Mucosa of gallbladder (tissue), 1 donor: Measurements from ENCODE around the gene NINJ1. TPM values are rescaled to one million over a fixed set of nuclear protein-coding genes. Genes with fewer than 3 reads are reported as not detected.

Source experiments
- DNase-seq: peaks from one replicate; pipeline ENCODE4 v3.0.0-alpha.2; 2020; ENCODE audit warnings: low spot score
- total RNA-seq: library from RNA; stranded (reverse); gene quantifications from one replicate; pipeline ENCODE4 v1.2.1, GENCODE V29; 2021
- donor health status: DM: no; HTN: no; CAD: no.

NINJ1 gene, protein sequence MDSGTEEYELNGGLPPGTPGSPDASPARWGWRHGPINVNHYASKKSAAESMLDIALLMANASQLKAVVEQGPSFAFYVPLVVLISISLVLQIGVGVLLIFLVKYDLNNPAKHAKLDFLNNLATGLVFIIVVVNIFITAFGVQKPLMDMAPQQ
- total RNA-seq, result 75.6 TPM

DNA sequence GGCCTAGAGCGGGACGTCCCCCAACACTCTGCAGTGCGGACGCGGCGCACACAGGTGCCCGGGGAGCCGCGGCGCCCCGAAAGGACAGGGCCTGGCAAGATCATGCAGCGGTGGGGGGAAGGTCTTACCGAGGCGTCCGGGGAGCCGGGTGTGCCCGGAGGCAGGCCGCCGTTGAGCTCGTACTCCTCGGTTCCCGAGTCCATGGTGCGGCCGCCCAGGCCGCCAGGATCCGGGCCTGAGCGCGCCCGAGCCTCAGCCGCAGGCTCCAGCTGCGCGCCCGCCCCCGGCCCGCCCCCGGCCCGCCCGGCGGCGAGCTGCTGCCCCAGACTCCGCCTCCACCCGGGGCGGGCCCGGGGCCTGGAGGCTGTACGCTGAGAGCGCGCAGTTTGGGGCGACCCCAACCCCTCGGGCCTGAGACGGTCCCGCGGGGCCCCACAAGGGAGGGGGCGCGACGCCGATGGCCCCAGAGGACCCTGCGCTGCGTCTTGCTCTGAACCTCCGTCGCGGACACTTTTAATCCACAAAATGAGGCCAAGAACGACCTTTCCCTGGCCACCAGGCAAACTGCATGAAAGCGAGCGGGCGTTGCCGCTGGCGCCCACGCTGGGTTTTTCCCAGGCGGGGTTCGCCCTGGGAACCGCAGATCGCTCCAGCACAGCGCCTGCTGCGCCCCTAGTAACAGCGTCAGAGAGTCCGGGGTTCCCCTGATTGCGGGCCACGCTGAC lies at the start of gene NINJ1:
Gene NINJ1 (minus strand): TSS at position 237 of the 725 bp plus-strand sequence. CDS start 34 bp downstream, at position 203.
- DNase-seq, result peak; percentile 64

DNA sequence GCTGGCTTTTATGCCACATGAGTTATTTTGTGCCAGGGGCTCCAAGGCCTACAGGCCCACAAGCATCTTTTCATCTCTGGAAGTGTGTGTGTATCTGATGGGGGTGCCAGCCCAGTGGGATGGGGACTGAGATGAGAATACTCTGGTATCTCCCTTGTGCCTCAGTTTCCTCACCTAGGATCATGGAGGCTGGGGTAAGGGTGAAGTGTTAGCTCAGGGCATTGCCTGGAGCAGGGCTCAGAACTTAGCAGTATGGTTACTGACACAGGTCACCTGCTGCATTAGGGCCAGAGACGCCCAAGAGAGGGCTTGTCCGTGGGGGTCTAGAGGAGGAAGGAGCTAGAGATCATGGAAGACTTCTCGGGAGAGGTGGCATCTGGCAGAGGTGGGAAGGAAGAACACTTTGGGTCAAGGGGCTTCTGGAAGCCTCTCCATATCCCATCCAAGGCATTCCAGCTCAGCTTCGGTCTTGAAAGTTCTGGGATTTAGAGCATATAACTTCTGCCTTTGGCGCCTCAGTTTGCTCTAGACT lies 49.1 kb upstream of the NINJ1 start:
- no peak for DNase-seq

DNA sequence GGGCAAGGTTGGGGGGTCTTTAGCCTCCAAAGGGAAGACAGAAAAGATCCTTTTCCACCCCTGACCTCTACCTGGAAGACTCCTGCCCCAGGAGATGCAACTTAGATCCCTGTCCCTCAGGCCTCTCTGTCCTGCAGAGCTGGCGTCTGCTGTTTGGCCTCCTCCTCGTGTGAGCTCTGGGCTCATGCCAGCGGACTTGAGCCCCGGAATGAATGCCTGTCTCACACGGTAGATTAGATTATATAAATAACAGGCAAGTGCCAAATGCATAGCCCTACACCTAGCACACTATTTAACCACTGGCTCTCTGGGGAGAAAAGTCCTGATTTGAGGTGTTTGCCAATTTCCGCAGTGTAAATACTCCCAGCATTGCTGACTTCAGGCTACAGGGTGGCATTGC lies 48.5 kb upstream of the NINJ1 start:
- DNase-seq, result peak; percentile 38

DNA sequence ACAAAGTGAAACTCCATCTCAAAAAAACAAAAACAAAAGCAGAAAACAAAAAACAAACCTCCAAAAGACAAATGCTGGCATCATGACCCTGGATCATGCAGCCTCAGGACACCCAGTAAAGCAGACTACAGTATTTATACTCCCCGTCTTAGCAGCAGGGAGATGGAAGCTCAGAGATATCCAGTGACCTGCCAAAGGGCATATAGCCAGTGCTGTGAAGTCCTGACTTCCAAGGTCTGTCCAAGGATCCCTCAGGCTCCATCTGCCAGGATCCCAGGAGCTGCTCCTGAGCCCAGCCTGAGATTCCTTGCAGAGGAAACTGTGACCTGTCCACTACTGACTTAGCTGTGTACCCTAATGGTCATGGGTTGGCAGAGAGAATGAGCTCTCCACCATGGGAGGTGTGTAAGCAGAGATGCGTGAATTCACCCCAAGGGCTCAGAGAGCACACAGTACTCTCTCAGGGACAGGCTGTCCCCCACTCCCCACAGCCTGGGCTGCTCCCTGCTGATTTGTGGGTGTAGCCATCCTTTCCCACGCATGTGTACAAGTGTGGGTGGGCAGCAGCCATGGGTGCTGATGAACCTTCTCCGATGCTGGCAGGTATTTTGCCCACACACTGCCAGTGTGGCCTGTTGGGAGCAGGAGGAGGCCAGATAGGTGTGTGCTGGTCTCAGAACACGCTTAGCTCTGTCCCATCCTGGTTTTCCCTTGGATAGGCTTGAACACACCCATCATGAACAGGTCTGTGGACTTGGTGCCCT lies 47.8 kb upstream of the NINJ1 start:
- DNase-seq, result no peak

DNA sequence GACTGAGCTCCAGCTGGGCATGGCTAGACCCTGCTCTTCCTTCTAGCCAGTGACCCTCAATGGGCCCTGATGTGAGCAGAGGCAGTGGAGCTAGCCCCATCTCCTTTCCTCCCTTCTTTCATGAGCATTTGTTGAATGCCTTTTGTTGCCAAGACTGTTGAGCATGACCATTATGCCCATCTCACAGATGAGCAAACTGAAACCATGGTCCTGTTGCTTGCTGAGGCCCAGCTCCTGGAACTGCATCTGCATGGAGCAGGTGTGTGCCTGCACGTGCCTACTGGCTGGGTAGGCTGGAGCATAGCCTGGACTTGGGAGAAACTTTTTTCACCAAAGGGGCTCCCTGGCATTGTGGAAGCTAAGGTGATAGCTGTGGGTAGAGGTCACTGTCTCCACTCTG lies 46.9 kb upstream of the NINJ1 start:
- DNase-seq, result no peak

DNA sequence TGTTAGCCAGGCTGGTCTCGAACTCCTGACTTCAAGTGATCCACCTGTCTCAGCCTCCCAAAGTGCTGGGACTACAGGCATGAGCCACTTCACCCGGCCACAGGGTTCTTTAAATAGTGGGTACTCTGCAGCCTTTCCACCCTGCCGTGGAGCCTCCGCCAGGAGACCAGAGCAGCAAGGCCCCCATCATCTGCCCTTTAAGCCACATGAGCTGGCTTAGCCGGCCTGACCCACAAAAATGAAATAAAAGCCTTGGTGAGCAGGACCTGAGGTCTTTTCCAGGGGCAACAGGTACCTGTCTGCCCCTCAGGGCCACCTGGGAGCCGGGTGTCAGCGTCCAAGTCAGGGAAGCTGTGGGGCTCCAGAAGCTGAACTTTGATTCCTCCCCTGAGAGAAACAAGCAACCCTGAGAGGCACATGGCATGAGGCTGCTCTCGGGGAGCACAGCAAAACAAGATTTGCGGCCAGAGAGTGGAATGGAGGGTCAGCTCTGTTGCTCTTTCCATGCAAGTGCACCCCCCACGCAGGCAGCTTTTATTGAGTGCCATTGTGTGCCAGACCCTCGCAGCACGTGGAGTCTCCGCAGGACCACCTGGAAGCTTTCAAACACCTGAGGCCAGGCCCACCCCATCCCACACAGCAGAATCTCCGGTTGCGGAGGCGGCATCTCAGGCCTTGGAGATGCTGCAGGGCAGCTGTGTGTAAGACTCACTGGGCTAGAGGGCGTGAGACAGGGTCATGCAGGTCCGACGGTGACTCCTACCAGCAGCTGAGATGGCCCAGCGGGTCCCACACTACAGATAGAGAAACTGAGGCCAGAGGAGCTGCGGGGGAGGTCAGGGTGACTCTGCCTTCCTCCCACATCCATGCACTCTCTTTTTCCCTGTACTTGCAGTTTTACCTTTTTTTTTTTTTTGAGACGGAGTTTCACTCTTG lies 45.1 kb upstream of the NINJ1 start:
- no peak for DNase-seq

DNA sequence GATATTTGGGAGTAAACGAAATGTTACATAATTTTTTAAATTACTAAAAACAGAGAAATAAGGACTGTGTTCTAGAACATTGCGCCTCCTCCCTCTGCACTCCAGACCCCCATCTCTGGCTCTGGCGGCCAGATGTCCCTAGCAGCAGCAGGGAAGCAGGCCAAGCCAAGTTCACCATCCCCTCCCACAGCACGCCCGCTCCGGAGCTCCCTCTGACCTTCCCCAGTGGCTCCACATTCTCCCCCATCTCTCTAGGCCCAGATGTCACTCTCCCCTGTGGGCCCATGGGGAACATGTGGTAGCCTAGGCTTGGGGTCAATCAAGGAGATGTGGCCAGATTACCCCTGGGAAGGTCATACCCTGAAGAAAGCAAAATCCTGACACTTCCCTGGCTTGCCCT lies 43.6 kb upstream of the NINJ1 start:
- DNase-seq, result no peak

DNA sequence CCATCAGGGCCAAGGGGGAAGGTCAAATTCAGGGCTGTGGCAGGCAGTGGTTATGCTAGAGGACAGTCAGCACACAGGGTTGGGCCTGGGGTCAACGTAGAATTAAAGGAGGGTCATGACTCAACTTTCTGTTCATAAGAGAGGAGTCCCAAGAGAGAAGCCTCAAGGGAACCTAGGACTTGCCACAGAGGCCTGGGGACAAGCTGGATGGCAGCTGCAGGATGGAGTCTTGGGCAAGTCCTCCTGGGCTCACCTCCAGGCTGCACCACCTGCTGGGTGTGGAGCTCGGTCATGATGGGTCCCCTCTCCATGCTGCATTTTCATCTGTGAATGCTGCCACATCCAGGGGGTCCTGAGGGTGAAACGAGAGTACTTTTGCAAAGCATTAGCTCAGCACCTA lies 40.9 kb upstream of the NINJ1 start:
- no peak for DNase-seq

DNA sequence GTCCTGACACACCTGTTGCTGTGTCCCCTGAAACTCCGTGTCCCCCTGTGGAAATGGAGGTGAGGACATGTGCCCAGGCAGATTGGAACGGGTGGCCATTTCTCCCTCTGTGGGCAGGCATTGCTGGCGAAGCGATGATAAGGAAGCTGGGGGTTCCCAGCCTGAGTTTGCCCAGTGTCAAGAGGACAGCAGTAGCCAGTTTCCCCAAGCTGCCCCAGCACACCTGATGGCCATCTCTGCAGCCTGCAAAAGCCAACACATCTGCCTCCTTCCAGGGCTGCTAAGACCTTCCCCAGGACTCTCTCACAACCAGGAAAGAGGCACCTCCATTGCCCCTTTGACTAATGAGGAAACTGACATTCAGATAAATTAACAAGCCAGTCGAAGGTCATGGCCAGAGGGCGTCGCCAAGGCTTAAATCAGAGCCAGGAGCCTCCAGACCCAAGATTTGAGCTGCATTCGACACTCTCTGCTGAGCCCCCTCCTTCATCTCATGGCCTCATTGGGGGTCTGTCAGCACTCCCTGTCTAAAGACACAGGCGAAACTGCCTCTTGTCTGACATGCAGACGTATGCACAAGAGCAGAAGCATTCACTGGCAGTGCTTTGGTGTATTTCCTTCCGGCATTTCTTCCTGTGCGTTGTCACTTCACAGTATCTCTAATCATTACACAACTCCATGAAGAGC lies 39.5 kb upstream of the NINJ1 start:
- DNase-seq, result no peak

DNA sequence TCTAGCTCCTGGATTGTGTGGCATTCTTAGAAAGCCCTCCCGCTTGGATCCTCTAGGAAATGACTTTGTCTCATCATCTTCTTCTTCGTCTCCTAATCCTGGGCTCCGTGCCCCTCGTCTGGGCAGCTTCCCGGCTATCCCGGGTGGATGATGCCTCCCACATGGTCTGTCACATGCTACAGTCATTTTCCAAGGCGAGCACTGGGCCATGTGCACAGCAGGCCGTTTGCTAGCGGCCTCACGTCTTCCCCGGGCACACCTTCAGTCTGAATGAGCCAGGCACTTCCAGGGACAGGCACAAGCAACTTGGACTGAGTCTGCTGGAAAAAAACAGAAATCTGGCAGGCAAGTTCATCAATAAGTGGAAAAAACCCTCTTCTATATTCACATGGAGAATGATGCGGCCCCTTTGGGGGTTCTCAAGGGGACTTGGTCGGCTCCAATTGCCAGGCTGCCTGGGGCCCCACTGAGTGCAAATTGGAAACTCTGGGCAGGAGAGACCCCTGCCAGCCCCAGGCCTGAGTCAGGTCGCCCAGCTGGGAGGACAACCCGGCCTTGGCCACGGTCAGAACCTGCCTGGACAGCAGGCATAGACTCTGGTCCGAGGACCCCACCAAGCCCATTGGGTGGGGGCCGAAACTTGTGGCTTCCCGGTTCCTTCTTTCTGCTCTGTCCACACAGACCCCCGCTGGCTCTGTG lies 38.8 kb upstream of the NINJ1 start:
- DNase-seq, result no peak

DNA sequence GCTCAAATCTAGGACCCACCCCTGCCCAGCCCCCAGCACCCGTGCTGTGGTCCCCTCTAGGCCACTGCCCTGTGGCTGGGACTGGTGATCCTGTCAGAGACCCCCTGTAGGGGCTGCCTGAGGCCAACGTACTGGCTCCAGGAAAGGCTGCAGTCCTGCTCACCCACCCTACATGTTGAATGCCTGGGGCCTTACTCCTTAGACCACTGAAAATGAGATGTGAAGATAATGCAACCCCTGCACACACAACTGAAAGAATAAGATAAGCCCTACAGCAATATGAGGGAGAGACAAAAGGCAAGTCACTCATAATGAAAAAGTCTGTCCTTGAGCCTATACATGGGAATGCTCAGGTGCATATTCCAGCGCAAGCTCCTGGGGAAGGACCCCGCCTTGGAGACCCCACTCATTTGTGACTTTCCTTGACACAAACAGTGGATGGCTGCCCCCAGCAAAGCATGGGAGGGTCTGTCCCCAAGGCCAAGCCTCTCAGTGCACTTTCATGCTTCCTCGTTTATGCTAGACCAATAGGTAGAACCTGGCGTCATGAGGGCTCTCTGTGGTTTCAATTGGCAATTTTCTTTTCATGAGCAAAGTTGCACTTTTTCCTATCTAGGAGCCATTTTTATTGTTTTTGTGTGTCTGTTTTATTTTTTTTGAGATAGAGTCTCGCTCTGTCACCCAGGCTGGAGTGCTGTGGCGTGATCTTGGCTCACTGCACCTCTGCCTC lies 37.4 kb upstream of the NINJ1 start:
- no peak for DNase-seq

DNA sequence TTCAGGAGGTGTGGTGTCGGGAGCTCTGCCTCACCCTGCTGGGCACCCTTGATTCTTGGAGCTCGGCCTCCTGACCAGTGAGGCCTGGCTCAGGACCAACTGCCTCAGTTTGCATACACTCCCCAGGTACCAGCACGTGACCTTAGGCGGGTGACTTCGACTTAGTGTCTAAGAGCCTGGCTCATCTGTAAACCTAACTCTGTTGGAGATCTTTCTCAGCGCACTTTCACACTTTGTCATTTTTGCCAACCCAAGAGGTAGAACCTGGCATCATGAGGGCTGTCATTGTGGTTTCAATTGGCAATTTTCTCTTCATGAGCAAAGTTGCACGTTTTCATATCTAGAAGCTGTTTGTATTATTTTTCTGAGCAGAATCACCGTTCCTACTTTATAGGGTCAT lies 36.5 kb upstream of the NINJ1 start:
- no peak for DNase-seq

DNA sequence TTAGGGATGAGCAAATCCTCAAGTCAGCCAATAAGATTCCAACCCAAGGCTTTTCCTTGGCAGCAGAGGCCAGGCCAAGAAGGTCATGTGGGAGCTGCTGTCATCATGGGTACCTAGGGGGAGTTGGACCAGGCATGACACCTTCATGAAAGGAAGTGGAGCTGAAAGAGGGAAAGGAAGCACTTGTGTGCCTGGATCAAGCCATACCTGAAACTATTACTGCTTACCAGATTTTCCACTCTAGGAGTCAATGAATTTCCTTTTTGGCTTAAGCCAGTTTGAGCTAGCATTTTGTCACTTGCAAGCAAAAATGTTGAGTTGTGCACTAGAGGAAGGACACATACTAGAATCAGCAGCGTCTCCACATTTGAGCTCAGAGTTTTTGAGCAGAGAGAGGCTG lies 35.4 kb upstream of the NINJ1 start:
- DNase-seq, result no peak

DNA sequence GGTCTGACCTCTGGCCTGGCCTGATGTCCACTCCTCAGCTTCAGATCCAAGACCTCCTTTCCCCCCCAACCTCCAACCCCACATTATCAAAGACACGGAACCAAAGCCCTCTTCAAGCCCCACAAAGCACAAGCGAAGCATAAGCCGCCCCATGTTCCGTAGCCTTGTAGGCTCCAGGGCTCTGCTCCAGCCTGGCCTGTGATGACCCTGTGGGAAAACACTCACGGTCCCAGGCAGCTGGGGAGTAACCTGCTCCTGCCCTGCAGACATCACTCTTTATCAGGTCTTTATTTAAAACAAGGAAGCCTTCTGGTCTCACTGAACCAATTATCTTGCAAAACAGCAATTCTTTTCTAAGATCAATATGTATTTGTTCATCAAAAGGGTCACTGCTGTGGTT lies 34.5 kb upstream of the NINJ1 start:
- DNase-seq, result no peak

DNA sequence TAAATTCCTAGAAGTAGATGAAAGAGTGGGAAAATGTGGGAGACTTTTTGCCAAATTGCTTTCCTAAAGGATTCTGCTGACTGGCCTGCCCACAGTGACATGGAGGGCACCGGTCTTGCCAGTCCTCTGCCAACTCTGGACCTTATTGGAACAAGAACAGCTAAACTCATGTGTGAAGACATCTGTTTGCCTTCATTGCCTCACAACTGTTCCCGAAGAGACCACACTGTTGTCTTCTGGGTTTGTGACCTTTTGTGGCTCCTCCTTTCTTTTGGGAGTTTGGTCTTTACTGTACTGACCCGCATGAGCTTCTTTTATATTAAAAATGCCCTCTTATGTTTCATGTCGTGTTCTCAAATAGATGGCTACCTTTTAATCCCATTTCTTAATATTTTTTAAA lies 33.8 kb upstream of the NINJ1 start:
- no peak for DNase-seq

DNA sequence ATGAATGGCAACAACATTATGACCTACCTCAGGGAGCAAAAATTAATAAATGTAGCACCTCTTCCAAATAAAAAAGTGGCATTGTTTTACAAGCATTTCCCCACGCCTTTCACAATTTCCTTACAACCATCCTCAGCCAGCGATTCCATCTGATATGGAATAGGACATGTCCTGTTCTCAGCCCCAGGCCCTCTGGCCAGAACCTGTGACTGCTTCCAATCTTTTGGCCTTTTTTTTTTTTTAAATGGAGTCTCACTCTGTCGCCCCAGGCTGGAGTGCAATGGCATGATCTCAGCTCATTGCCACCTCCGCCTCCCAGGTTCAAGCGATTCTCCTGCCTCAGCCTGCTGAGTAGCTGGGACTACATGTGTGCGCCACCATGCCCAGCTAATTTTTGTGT lies 33.1 kb upstream of the NINJ1 start:
- no peak for DNase-seq

DNA sequence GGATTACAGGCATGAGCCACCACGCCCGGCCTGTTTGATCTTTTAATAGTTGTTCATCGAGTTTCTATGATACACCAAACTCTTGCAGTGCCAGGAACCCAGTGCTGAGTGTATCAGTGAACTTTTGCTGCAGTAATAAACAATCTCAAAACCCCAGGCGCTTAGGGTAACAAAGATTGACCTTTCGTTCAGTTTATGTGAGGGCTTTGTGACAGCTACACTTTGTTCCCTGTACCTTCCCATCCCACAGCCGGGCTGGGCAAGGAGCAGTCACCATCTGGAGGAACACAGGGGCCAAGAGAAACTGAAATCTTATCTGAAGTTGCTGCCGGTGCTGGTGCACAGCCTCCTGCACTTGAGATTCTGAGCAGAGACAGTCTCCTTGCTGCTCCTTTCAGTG lies 32.6 kb upstream of the NINJ1 start:
- no peak for DNase-seq

DNA sequence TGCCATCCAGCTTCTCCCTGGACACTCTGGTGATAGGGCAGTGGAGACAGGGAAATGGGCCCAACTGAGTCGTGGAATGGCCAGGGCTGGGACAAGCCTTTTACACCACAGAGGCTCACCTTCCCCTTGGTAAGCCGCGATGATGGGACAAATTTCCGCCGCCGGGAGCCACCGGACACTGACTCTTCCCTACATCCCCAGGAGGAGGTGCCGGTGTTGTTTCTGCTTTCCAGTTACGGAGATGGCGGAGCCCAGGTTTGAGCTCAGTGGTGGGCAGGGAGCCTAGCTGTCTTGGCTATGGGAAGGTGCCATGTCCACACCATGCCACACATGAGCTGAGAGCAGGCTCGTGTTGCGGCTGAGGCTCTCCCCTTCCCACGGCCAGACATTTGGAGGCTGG lies 30.0 kb upstream of the NINJ1 start:
- no peak for DNase-seq

DNA sequence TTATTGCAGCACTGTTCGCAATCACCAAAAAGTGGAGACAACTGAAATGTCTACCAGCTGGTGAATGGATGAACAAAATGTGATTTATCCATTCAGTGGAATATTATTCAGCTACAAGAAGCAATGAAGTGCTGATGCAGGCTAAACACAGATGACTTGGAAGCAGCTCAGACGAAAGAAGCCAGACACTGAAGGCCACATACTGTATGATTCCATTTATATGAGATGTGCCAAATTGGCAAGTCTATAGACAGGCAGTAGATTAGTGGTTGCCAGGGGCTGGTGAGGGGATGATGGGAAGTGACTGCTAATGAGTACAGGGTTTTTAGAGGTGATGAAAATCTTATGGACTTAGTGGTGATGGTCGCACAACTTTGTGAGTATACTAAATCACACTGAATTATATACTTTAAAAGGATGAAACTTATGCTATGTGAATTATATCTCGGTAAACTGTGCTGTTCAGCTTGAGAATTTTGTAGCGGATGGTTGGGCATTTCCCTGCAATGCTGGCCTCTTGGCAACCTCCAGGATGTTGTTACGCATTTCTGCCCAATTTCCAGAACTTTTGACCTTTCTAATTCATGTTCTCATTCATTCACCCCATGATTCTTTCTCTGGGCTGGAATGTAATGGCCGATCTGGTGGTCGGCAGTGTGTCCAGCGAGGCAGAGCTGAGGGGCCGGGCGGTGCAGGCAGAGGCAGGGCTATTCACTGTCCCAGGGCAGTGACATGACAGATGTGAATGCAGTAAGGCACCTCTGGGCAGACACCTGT lies 27.9 kb upstream of the NINJ1 start:
- DNase-seq, result peak; percentile 27
